22Rv1 (cell line): ENCODE results near the gene MAP7D3.

ENCODE experiments used
- H3K27ac ChIP-seq: fragments of 450-650 bp; 2 replicates; pipeline ENCODE4 v1.5.1; 2017
- ZFX ChIP-seq: fragments of 450-650 bp; IDR thresholded peaks from 2 replicates; pipeline ENCODE4 v1.6.1; 2017; ENCODE audit warnings: antibody characterized with exemption, borderline replicate concordance
- TF ChIP-seq, protein P1 (sequence below): fragments of 450-650 bp; IDR thresholded peaks from 2 replicates; pipeline ENCODE4 v1.5.1; 2017; ENCODE audit warnings: mild to moderate bottlenecking

MAP7D3 gene

GRCh38 chrX:136272325-136272724 is 21.1 kb upstream of the MAP7D3 start:
- no peak for TF ChIP-seq ZFX
- TF ChIP-seq, protein P1, sequence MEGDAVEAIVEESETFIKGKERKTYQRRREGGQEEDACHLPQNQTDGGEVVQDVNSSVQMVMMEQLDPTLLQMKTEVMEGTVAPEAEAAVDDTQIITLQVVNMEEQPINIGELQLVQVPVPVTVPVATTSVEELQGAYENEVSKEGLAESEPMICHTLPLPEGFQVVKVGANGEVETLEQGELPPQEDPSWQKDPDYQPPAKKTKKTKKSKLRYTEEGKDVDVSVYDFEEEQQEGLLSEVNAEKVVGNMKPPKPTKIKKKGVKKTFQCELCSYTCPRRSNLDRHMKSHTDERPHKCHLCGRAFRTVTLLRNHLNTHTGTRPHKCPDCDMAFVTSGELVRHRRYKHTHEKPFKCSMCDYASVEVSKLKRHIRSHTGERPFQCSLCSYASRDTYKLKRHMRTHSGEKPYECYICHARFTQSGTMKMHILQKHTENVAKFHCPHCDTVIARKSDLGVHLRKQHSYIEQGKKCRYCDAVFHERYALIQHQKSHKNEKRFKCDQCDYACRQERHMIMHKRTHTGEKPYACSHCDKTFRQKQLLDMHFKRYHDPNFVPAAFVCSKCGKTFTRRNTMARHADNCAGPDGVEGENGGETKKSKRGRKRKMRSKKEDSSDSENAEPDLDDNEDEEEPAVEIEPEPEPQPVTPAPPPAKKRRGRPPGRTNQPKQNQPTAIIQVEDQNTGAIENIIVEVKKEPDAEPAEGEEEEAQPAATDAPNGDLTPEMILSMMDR = 0 out of 2 replicates have a peak, but pooled peaks have one; percentile 11
- no peak overlapping the region for H3K27ac ChIP-seq

- TF ChIP-seq ZFX = no peak
- TF ChIP-seq, protein P1 = no peak
These were observed 20.1 kb upstream of the MAP7D3 start for GRCh38 chrX:136271300-136271699.

GRCh38 chrX:136269921-136270320 is 18.7 kb upstream of the MAP7D3 start:
- H3K27ac ChIP-seq = no peak overlapping the region
- TF ChIP-seq ZFX = no peak

More at GRCh38 chrX:136271300-136271699, 20.1 kb upstream of the MAP7D3 start:
- no peak overlapping the region for H3K27ac ChIP-seq

DNA sequence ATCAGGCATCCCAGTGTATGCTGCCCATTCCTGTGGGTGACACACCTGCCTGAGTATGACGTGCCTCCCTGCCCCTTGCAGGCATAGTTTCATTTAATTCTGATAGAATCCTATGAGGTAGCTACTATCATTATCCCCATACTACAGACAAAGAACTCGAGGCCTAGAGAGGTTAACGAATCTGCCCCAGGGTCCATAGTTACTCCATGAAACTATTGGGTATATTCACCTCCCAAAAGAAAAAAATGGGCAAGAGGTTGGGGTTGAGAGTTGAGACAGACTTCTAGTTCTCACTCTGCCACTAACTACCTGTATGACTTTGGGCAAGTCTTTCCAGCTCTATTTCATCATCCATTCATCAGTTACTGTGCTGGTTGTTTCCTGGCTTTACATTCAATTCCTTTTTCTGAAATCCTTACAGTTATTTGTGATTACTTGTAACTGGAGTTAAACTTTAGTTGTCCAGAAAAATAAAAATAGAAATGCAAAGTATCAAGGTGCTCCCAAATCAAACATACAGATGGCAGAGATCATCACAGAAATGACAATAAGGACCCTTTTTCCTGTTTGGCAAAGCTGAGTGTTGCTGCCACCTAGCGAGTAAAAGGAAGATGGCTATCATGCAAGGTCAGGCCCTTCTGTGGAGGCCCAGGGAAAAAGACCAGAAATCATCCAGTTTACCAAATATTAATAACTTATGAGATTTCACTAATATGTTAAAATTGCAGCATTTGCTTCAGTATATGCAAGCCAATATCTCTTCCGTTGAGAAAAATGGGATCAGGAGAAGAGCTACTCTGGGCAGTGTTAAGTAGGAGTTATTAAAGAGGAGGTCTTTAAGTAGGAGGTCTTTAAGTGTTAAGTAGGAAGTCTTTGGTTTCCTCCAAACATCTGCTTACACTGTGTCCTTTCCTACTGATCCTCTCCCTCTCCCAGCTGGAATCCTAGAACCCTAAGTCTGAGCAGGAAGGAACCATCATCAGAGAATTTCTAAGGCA is 17.1 kb upstream of the MAP7D3 start:
- no peak overlapping the region for H3K27ac ChIP-seq
- no peak for TF ChIP-seq ZFX
- TF ChIP-seq, protein P1 = peak; percentile 72

GRCh38 chrX:136266828-136267227 is 15.6 kb upstream of the MAP7D3 start:
- no peak overlapping the region for H3K27ac ChIP-seq
- TF ChIP-seq, protein P1 = no peak
- TF ChIP-seq ZFX = no peak

DNA sequence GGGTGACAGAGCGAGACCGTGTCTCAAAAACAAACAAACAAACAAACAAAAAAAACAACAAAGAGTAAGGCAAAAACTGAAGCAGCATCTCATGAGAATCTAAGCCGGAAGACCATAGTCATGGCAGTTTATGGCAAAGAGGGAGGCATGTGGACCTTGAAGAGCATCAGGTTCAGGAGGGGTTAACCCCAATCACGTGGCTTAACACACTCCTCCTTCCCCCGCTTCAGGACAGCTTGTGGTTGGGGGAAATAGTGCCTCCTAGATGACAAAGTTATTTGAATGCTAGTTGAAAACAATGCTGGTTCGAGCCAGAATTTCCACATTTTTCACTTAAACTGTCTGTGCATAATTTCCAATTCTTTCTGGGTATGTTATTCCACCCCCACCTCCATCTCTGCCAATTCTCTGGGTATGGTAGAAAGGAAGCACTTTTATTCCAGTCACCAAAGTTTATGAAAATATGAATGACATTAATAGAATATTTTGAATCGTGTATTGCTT is 11.7 kb upstream of the MAP7D3 start:
- no peak for TF ChIP-seq ZFX
- TF ChIP-seq, protein P1 = no peak
- H3K27ac ChIP-seq = no peak overlapping the region

- TF ChIP-seq ZFX = no peak
- TF ChIP-seq, protein P1 = no peak
- no peak overlapping the region for H3K27ac ChIP-seq
These were observed 11.0 kb upstream of the MAP7D3 start for GRCh38 chrX:136262243-136262642.
